ENCODE results near the gene EPHA1. TPM values are rescaled to one million over a fixed set of nuclear protein-coding genes. Genes with fewer than 3 reads are reported as not detected.
A peak's percentile ranks its signal among the peaks of the same experiment; 100 is the strongest.

The EPHA1 gene
- total and polyA plus RNA-seq, 4 donors, result 10.3 to 21.0 (median 11.3) TPM

- peak; percentile 30 for DNase-seq (ENCODE audit: low spot score)
- TF ChIP-seq REST (IDR thresholded peaks at IDR 0.05), result no peak
- TF ChIP-seq RAD21 (IDR thresholded peaks at IDR 0.05), result no peak
- TF ChIP-seq HNF4G (IDR thresholded peaks at IDR 0.05), result no peak
- TF ChIP-seq FOXA2 (IDR thresholded peaks at IDR 0.05), result no peak
- TF ChIP-seq GABPA (IDR thresholded peaks at IDR 0.05 in 1 of 2, conservative IDR thresholded peaks at IDR 0.05 in 1 of 2), result no peak
- no peak for TF ChIP-seq JUND (IDR thresholded peaks at IDR 0.05)
- no peak for TF ChIP-seq CTCF (IDR thresholded peaks at IDR 0.05; ENCODE audit: low read depth, low read length, missing input control)
- no peak for TF ChIP-seq RXRA (IDR thresholded peaks at IDR 0.05)
- no peak for TF ChIP-seq FOXA1 (IDR thresholded peaks at IDR 0.05)
- no peak for TF ChIP-seq EGR1 (IDR thresholded peaks at IDR 0.05; ENCODE audit: low read depth in 2 of 2)
- no peak for TF ChIP-seq ZBTB33 (IDR thresholded peaks at IDR 0.05)
- TF ChIP-seq TAF1 (conservative IDR thresholded peaks at IDR 0.05), result no peak
- TF ChIP-seq YY1 (IDR thresholded peaks at IDR 0.05), result no peak
- no peak for TF ChIP-seq HNF4A (conservative IDR thresholded peaks at IDR 0.05)
- no peak for TF ChIP-seq MAX (IDR thresholded peaks at IDR 0.05)
- no peak for TF ChIP-seq ATF3 (IDR thresholded peaks at IDR 0.05)
- no peak for TF ChIP-seq NR2F2 (IDR thresholded peaks at IDR 0.05)
- TF ChIP-seq SP1 (IDR thresholded peaks at IDR 0.05), result no peak
- 43% methylated on average over 13 of the region's 13 CpGs for WGBS
- Histone ChIP-seq H3K4me3 (ENCODE audit: low read depth in 1 of 3, low read length in 3 of 3) (peak overlapping the region; percentile 11 to 75 (median 70)), H3K27me3 (ENCODE audit: control insufficient read depth in 4 of 4, insufficient read depth in 4 of 4, low read length in 3 of 4) (no peaks in the 10 kb centered on the region), H3K27ac (ENCODE audit: low read depth in 1 of 2, low read length in 2 of 2) (peak overlapping the region in 1 of 2 donors; percentile 45), H3K9me3 (ENCODE audit: control insufficient read depth in 4 of 4, low read length in 3 of 4) (no peaks in the 10 kb centered on the region), H3K36me3 (ENCODE audit: control insufficient read depth in 4 of 4, insufficient read depth in 3 of 4, low read depth in 1 of 4, low read length in 3 of 4) (no peaks in the 10 kb centered on the region), H3K4me1 (ENCODE audit: control insufficient read depth in 4 of 4, insufficient read depth in 4 of 4, low read length in 3 of 4) (peaks cover 6 to 45% (median 39%) of the 10 kb centered on the region in 4 donors), H3K9ac (ENCODE audit: low read depth in 1 of 2, low read length in 2 of 2) (no peak overlapping the region)
Measured at GRCh38 chr7:143407287-143408251, 1.1 kb downstream of the EPHA1 start.
